GM23338 (cell line): ENCODE measurements around the gene CAP1. TPM values are rescaled to one million over a fixed set of nuclear protein-coding genes. Genes with fewer than 3 reads are reported as not detected.
A peak's percentile ranks its signal among the peaks of the same experiment; 100 is the strongest.

Experiments used
- ATAC-seq: fragments of 200-7000 bp; cut with Tn5 transposase; 3 replicates; pipeline ENCODE4 v1.9.1; 2020
- DNase-seq: peaks from one replicate; pipeline ENCODE4 v3.0.0-alpha.2; 2015; ENCODE audit warnings: low spot score
- H2AFZ ChIP-seq: fragments of 200-600 bp; sonication (generic); 2 replicates; pipeline ENCODE4 v1.8.0; 2016; ENCODE audit warnings: antibody characterized with exemption, mild to moderate bottlenecking, moderate library complexity
- H3F3A ChIP-seq: fragments of 200-600 bp; sonication (generic); replicated peaks from 2 replicates; pipeline ENCODE4 v1.8.0; 2017; ENCODE audit warnings: antibody characterized with exemption, mixed run types, low read depth
- H3K27ac ChIP-seq: fragments of 200-600 bp; sonication (generic); 2 replicates; pipeline ENCODE4 v1.6.1; 2016; ENCODE audit warnings: low read depth
- H3K27me3 ChIP-seq: fragments of 200-600 bp; sonication (generic); 2 replicates; pipeline ENCODE4 v1.8.0; 2016; ENCODE audit warnings: mild to moderate bottlenecking, mixed run types, moderate library complexity; ENCODE audit not compliant: insufficient read depth
- H3K36me3 ChIP-seq: fragments of 200-600 bp; sonication (generic); 2 replicates; pipeline ENCODE4 v1.8.0; 2016; ENCODE audit warnings: mild to moderate bottlenecking; ENCODE audit not compliant: insufficient read depth
- H3K4me1 ChIP-seq: fragments of 200-600 bp; sonication (generic); 2 replicates; pipeline ENCODE4 v1.8.0; 2016; ENCODE audit warnings: mild to moderate bottlenecking, moderate library complexity; ENCODE audit not compliant: insufficient read depth
- H3K4me2 ChIP-seq: fragments of 200-600 bp; sonication (generic); 2 replicates; pipeline ENCODE4 v1.7.1; 2017; ENCODE audit warnings: mixed run types
- H3K4me3 ChIP-seq: fragments of 200-600 bp; sonication (generic); 2 replicates; pipeline ENCODE4 v1.6.1; 2016; ENCODE audit warnings: mixed run types
- H3K79me2 ChIP-seq: fragments of 200-600 bp; sonication (generic); replicated peaks from 2 replicates; pipeline ENCODE4 v1.8.0; 2017; ENCODE audit warnings: mild to moderate bottlenecking; ENCODE audit not compliant: insufficient read depth
- H3K9me2 ChIP-seq: fragments of 200-600 bp; sonication (generic); 2 replicates; pipeline ENCODE4 v1.8.0; 2017; ENCODE audit not compliant: insufficient read depth
- H4K20me1 ChIP-seq: fragments of 200-600 bp; sonication (generic); replicated peaks from 2 replicates; pipeline ENCODE4 v1.8.0; 2017; ENCODE audit warnings: mild to moderate bottlenecking; ENCODE audit not compliant: insufficient read depth
- H3K27ac Mint-ChIP-seq: 2 replicates; pipeline ENCODE4 v1.8.0; 2020; ENCODE audit warnings: inconsistent platforms, mild to moderate bottlenecking, moderate library complexity, mixed read lengths
- H3K27me3 Mint-ChIP-seq: 3 replicates; pipeline ENCODE4 v1.8.0; 2022; ENCODE audit warnings: low read depth, mild to moderate bottlenecking, moderate library complexity, mixed read lengths, inconsistent platforms; ENCODE audit not compliant: insufficient read depth, poor library complexity
- H3K36me3 Mint-ChIP-seq: 3 replicates; pipeline ENCODE4 v1.8.0; 2021; ENCODE audit warnings: low read depth, mild to moderate bottlenecking, inconsistent platforms, moderate library complexity, mixed read lengths
- H3K4me1 Mint-ChIP-seq: 3 replicates; pipeline ENCODE4 v1.8.0; 2020; ENCODE audit warnings: mild to moderate bottlenecking, inconsistent platforms, mixed read lengths
- H3K4me3 Mint-ChIP-seq: 3 replicates; pipeline ENCODE4 v1.8.0; 2021; ENCODE audit warnings: moderate library complexity, mild to moderate bottlenecking, inconsistent platforms, mixed read lengths
- H3K9me3 Mint-ChIP-seq: 3 replicates; pipeline ENCODE4 v1.8.0; 2020; ENCODE audit warnings: moderate library complexity, mild to moderate bottlenecking, inconsistent platforms, mixed read lengths
- CREB1 ChIP-seq: fragments of 250-450 bp; sonication (Bioruptor Pico); IDR thresholded peaks from 2 replicates; pipeline ENCODE4 v1.5.0; 2020; ENCODE audit warnings: low read depth, mild to moderate bottlenecking, moderate library complexity
- EZH2 ChIP-seq: fragments of 200-600 bp; sonication (generic); IDR thresholded peaks from one replicate; pipeline ENCODE4 v1.8.0; 2017; ENCODE audit warnings: antibody characterized with exemption, mild to moderate bottlenecking, low read depth; ENCODE audit not compliant: unreplicated experiment
- EZH2phosphoT487 ChIP-seq: fragments of 200-600 bp; sonication (generic); IDR thresholded peaks from one replicate; pipeline ENCODE4 v1.8.1; 2018; ENCODE audit warnings: antibody characterized with exemption; ENCODE audit not compliant: unreplicated experiment
- JUNB ChIP-seq: IDR thresholded peaks from one replicate; pipeline ENCODE4 v1.6.1; 2016; ENCODE audit warnings: antibody characterized with exemption; ENCODE audit not compliant: unreplicated experiment
- NANOG ChIP-seq: IDR thresholded peaks from 2 replicates; pipeline ENCODE4 v1.6.1; 2016; ENCODE audit warnings: antibody characterized with exemption, borderline replicate concordance
- POLR2AphosphoS5 ChIP-seq: IDR thresholded peaks from 2 replicates; pipeline ENCODE4 v1.6.1; 2016; ENCODE audit warnings: antibody characterized with exemption, low read depth
- STAT1 ChIP-seq: IDR thresholded peaks from one replicate; pipeline ENCODE4 v1.6.1; 2016; ENCODE audit warnings: antibody characterized with exemption; ENCODE audit not compliant: unreplicated experiment
- ZNF114 ChIP-seq: fragments of 250-450 bp; sonication (Bioruptor Pico); IDR thresholded peaks from 2 replicates; pipeline ENCODE4 v1.5.0; 2020; ENCODE audit warnings: mild to moderate bottlenecking, moderate library complexity
- ZNF331 ChIP-seq: fragments of 250-450 bp; sonication (Bioruptor Pico); IDR thresholded peaks from 2 replicates; pipeline ENCODE4 v1.5.0; 2020; ENCODE audit warnings: low read depth, mild to moderate bottlenecking, moderate library complexity
- polyA plus RNA-seq: library from polyadenylated mRNA; unstranded; fragments of >200 nt; fragmentation: Nextera tagmentation; extraction: Ambion mirVana; gene quantifications from 2 replicates; pipeline ENCODE4 v1.2.1, GENCODE V29; 2016
- total RNA-seq: library from RNA; depleted of rRNA; stranded (reverse); fragments of >200 nt; shearing (Covaris generic); gene quantifications from 2 replicates; pipeline ENCODE4 v1.2.3, GENCODE V29; 2014
- TF ChIP-seq, protein P1 (sequence below): fragments of 250-450 bp; sonication (Bioruptor Pico); IDR thresholded peaks from 2 replicates; pipeline ENCODE4 v1.5.0; 2020; ENCODE audit warnings: mild to moderate bottlenecking, moderate library complexity
- TF ChIP-seq, protein P2 (sequence below), 2 experiments: fragments of 200-600 bp in 1 of 2; sonication (generic) in 1 of 2; conservative IDR thresholded peaks; 2 replicates each; pipeline versions ENCODE4 v1.5.1 to v1.6.1; 2016 to 2017; ENCODE audit warnings: antibody characterized with exemption in 2 of 2, low read depth in 2 of 2, mild to moderate bottlenecking in 2 of 2, moderate library complexity in 1 of 2
- TF ChIP-seq, protein P3 (sequence below): IDR thresholded peaks from 2 replicates; pipeline ENCODE4 v1.6.1; 2016; ENCODE audit warnings: antibody characterized with exemption

Gene CAP1
- total and polyA plus RNA-seq, 2 experiments from 2014 or later = 133 to 254 TPM

DNA sequence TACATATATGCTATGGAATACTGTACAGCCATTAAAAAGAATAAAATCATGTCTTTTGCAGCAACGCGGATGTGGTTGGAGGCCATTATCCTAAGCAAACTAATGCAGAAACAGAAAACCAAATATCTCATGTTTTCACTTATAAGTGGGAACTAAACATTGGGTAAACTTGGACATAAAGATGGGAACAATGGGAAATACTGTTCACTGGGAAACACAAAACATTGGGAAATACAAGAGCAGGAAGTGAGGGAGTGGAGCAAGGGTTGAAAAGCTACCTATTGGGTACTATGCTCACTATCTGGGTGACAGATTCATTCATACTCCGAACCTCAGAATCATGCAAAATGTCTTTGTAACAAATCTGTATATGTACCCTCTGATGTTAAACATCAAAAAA is 73.9 kb downstream of the CAP1 start (continued):
- TF ChIP-seq, protein P1, sequence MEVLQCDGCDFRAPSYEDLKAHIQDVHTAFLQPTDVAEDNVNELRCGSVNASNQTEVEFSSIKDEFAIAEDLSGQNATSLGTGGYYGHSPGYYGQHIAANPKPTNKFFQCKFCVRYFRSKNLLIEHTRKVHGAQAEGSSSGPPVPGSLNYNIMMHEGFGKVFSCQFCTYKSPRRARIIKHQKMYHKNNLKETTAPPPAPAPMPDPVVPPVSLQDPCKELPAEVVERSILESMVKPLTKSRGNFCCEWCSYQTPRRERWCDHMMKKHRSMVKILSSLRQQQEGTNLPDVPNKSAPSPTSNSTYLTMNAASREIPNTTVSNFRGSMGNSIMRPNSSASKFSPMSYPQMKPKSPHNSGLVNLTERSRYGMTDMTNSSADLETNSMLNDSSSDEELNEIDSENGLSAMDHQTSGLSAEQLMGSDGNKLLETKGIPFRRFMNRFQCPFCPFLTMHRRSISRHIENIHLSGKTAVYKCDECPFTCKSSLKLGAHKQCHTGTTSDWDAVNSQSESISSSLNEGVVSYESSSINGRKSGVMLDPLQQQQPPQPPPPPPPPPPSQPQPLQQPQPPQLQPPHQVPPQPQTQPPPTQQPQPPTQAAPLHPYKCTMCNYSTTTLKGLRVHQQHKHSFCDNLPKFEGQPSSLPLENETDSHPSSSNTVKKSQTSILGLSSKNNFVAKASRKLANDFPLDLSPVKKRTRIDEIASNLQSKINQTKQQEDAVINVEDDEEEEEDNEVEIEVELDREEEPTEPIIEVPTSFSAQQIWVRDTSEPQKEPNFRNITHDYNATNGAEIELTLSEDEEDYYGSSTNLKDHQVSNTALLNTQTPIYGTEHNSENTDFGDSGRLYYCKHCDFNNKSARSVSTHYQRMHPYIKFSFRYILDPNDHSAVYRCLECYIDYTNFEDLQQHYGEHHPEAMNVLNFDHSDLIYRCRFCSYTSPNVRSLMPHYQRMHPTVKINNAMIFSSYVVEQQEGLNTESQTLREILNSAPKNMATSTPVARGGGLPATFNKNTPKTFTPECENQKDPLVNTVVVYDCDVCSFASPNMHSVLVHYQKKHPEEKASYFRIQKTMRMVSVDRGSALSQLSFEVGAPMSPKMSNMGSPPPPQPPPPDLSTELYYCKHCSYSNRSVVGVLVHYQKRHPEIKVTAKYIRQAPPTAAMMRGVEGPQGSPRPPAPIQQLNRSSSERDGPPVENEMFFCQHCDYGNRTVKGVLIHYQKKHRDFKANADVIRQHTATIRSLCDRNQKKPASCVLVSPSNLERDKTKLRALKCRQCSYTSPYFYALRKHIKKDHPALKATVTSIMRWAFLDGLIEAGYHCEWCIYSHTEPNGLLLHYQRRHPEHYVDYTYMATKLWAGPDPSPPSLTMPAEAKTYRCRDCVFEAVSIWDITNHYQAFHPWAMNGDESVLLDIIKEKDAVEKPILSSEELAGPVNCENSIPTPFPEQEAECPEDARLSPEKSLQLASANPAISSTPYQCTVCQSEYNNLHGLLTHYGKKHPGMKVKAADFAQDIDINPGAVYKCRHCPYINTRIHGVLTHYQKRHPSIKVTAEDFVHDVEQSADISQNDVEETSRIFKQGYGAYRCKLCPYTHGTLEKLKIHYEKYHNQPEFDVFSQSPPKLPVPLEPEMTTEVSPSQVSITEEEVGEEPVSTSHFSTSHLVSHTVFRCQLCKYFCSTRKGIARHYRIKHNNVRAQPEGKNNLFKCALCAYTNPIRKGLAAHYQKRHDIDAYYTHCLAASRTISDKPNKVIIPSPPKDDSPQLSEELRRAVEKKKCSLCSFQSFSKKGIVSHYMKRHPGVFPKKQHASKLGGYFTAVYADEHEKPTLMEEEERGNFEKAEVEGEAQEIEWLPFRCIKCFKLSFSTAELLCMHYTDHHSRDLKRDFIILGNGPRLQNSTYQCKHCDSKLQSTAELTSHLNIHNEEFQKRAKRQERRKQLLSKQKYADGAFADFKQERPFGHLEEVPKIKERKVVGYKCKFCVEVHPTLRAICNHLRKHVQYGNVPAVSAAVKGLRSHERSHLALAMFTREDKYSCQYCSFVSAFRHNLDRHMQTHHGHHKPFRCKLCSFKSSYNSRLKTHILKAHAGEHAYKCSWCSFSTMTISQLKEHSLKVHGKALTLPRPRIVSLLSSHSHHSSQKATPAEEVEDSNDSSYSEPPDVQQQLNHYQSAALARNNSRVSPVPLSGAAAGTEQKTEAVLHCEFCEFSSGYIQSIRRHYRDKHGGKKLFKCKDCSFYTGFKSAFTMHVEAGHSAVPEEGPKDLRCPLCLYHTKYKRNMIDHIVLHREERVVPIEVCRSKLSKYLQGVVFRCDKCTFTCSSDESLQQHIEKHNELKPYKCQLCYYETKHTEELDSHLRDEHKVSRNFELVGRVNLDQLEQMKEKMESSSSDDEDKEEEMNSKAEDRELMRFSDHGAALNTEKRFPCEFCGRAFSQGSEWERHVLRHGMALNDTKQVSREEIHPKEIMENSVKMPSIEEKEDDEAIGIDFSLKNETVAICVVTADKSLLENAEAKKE (CRISPR knock-in tag) = no peak
- TF ChIP-seq ZNF331 (CRISPR knock-in tag) (no peak), EZH2 (no peak), STAT1 (no peak), JUNB (no peak), NANOG (no peak), EZH2phosphoT487 (no peak), ZNF114 (CRISPR knock-in tag) (no peak)
- TF ChIP-seq, protein P2, sequence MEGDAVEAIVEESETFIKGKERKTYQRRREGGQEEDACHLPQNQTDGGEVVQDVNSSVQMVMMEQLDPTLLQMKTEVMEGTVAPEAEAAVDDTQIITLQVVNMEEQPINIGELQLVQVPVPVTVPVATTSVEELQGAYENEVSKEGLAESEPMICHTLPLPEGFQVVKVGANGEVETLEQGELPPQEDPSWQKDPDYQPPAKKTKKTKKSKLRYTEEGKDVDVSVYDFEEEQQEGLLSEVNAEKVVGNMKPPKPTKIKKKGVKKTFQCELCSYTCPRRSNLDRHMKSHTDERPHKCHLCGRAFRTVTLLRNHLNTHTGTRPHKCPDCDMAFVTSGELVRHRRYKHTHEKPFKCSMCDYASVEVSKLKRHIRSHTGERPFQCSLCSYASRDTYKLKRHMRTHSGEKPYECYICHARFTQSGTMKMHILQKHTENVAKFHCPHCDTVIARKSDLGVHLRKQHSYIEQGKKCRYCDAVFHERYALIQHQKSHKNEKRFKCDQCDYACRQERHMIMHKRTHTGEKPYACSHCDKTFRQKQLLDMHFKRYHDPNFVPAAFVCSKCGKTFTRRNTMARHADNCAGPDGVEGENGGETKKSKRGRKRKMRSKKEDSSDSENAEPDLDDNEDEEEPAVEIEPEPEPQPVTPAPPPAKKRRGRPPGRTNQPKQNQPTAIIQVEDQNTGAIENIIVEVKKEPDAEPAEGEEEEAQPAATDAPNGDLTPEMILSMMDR (conservative IDR thresholded peaks at IDR 0.05; ENCODE audit: low read depth in 2 of 2) = no peak

DNA sequence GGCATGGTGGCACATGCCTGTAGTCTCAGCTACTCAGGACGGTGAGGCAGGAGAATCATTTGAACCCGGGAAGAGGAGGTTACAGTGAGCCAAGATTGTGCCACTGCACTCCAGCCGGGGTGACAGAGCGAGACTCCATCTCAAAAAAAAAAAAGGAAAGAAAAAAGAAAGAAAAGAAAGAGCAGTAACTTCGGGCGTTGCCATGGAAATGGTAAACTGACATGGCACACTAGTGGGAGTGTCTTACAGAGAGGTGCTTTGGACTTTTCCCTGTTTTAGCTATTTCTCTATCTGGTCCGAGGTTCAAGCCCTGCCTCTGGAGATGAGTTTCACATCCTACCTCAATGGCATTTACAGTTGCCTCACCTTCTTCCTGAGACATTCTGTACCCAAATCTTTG is 79.6 kb downstream of the CAP1 start:
- H3F3A ChIP-seq = no peaks in the 10 kb centered on the region
- H3K4me1 ChIP-seq = no peaks in the 10 kb centered on the region
- no peak overlapping the region for H3K27ac Mint-ChIP-seq
- peaks cover 2% of the 10 kb centered on the region for H3K27me3 Mint-ChIP-seq
- no peaks in the 10 kb centered on the region for H3K36me3 Mint-ChIP-seq
- no peaks in the 10 kb centered on the region for H3K36me3 ChIP-seq
- H4K20me1 ChIP-seq = no peaks in the 10 kb centered on the region
- no peak overlapping the region for H3K4me3 Mint-ChIP-seq
- H3K27ac ChIP-seq = no peak overlapping the region
- ATAC-seq = no peak
- no peak overlapping the region for H3K4me2 ChIP-seq
- H3K9me2 ChIP-seq = no peaks in the 10 kb centered on the region
- no peaks in the 10 kb centered on the region for H3K27me3 ChIP-seq
- no peaks in the 10 kb centered on the region for H3K4me1 Mint-ChIP-seq
- peak; percentile 17 for DNase-seq
- no peaks in the 10 kb centered on the region for H3K79me2 ChIP-seq
- H3K4me3 ChIP-seq = no peak overlapping the region
- no peaks in the 10 kb centered on the region for H3K9me3 Mint-ChIP-seq
- no peak overlapping the region for H2AFZ ChIP-seq
- TF ChIP-seq ZNF331 (CRISPR knock-in tag) = no peak
- no peak for TF ChIP-seq POLR2AphosphoS5
- TF ChIP-seq ZNF114 (CRISPR knock-in tag) = no peak
- TF ChIP-seq EZH2phosphoT487 = no peak
- no peak for TF ChIP-seq JUNB
- no peak for TF ChIP-seq CREB1
- no peak for TF ChIP-seq STAT1
- TF ChIP-seq, protein P3, sequence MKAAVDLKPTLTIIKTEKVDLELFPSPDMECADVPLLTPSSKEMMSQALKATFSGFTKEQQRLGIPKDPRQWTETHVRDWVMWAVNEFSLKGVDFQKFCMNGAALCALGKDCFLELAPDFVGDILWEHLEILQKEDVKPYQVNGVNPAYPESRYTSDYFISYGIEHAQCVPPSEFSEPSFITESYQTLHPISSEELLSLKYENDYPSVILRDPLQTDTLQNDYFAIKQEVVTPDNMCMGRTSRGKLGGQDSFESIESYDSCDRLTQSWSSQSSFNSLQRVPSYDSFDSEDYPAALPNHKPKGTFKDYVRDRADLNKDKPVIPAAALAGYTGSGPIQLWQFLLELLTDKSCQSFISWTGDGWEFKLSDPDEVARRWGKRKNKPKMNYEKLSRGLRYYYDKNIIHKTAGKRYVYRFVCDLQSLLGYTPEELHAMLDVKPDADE = no peak
- TF ChIP-seq EZH2 = no peak
- TF ChIP-seq, protein P2 (conservative IDR thresholded peaks at IDR 0.05; ENCODE audit: low read depth in 2 of 2) = no peak
- TF ChIP-seq NANOG = no peak
